GM13976 (cell line): Measurements from ENCODE around the gene FYCO1.

Experiments used
- DNase-seq: peaks from one replicate; pipeline ENCODE4 v3.0.0; 2012; ENCODE audit warnings: low spot score
- CTCF ChIP-seq: IDR thresholded peaks from 2 replicates; pipeline ENCODE4 v1.5.1; 2012; ENCODE audit warnings: borderline replicate concordance, mild to moderate bottlenecking; ENCODE audit not compliant: insufficient read depth; ENCODE audit errors: extremely low read depth, missing control alignments, control extremely low read depth
- in situ Hi-C: fragments of 300-500 bp; cut with MboI; formaldehyde crosslinking; loops from one replicate; pipeline ENCODE4 v1.12.0; 2022; ENCODE audit warnings: low sequenced_read_pairs, mixed read lengths, inconsistent platforms; ENCODE audit not compliant: unreplicated experiment

The FYCO1 gene

DNA sequence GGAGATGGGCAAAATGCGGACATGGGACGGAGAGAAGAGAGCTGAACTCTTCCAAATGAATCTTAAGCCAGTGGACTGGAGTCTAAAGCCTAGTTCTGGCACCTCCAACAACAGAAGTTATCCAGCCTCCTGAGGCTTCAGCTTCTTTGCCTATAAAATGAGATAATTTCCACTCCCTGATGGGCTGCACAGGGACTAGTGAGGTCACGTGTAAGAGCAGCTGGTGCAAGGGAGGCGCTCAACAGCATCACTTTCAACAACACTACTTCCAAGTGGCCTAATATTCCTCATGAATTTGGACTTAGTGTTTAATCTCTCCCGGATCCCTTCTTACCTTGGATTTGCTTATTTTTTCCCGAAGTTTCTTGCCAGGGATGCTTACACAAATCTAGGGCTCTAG, 43.7 kb downstream of the FYCO1 start:
- TF ChIP-seq CTCF, result no peak
- no peak for DNase-seq
- in situ Hi-C loops, result no loop called here

GRCh38 chr3:45950686-45951600, 44.7 kb downstream of the FYCO1 start:
- TF ChIP-seq CTCF, result no peak
- no peak for DNase-seq

GRCh38 chr3:45950131-45950530, 45.5 kb downstream of the FYCO1 start:
- no peak for DNase-seq
- in situ Hi-C loops, result no loop called here
- no peak for TF ChIP-seq CTCF

More at GRCh38 chr3:45950686-45951600, 44.7 kb downstream of the FYCO1 start:
- in situ Hi-C loops, result no loop called here

DNA sequence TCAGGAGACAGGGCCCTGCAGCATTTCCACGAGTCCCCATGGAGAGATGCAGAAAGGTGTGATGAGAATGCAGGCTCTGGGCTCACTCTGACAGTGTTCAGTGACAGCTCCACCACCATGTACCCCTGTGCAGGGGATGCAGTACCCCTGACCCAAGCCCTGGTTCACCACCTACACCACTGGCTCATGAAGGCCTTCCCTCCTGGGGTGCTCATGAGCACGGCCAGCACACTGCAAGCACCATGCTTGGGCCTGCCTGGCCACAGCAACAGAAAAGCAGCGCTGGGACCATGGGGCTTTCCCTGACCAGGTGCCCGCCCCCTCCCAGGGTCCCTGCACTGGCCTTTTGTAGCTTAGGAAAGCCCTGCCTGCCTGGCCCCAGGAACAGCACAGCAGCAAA, 46.2 kb downstream of the FYCO1 start:
- no peak for TF ChIP-seq CTCF
- in situ Hi-C loops, result loop anchor here (10.0 kb wide), 2 partner anchors 255 to 425 kb away; partner anchors contain the start of genes CCR1 and CCR5
- DNase-seq, result no peak

- in situ Hi-C loops, result loop anchor here (10.0 kb wide), 2 partner anchors 256 to 426 kb away; partner anchors contain the start of genes CCR1 and CCR5
- no peak for TF ChIP-seq CTCF
These were observed 46.7 kb downstream of the FYCO1 start for GRCh38 chr3:45948881-45949280.

GRCh38 chr3:45948311-45948781, 47.3 kb downstream of the FYCO1 start:
- DNase-seq, result no peak
- in situ Hi-C loops, result loop anchor here (10.0 kb wide), 2 partner anchors 256 to 426 kb away; partner anchors contain the start of genes CCR1 and CCR5
- TF ChIP-seq CTCF, result no peak

More at GRCh38 chr3:45948881-45949280, 46.7 kb downstream of the FYCO1 start:
- DNase-seq, result no peak
